ENCODE measurements around the gene WDR41.

Gene WDR41

DNA sequence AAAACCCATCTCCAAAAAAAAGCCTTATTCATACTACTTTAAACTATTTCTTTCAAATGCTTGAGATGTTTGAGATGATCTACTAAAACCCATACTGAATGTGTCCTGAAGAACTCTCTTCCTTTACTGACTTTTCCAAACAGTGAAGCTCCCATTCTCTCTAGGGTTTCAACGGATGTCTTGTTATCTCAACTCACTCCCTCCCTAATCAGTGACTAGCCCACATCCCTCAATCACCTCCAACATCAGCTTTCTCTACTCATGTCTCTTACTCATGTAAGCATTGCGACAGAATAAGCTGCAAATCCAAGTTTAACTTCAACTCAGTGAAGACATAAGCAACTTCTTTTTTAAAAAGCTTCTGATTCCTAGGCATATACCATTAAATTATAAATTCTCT, 42.1 kb downstream of the WDR41 start:
- Histone ChIP-seq H3K36me3 (ENCODE audit: control insufficient read depth in 1 of 2, insufficient read depth in 2 of 2, low read length in 2 of 2) (peaks cover 0 to 16% of the 10 kb centered on the region in 2 donors), H3K4me1 (ENCODE audit: control insufficient read depth in 1 of 2, insufficient read depth in 2 of 2, low read length in 2 of 2) (no peaks in the 10 kb centered on the region), H3K27me3 (ENCODE audit: control insufficient read depth in 1 of 2, insufficient read depth in 2 of 2, low read length in 2 of 2) (no peaks in the 10 kb centered on the region), H3K27ac (ENCODE audit: low read depth, low read length) (no peak overlapping the region), H3K9ac (ENCODE audit: low read depth in 1 of 2, low read length in 2 of 2) (no peak overlapping the region), H3K9me3 (ENCODE audit: control insufficient read depth in 1 of 2, low read length in 2 of 2) (no peaks in the 10 kb centered on the region), H3K4me3 (ENCODE audit: low read depth in 1 of 2, low read length in 2 of 2) (no peak overlapping the region)

DNA sequence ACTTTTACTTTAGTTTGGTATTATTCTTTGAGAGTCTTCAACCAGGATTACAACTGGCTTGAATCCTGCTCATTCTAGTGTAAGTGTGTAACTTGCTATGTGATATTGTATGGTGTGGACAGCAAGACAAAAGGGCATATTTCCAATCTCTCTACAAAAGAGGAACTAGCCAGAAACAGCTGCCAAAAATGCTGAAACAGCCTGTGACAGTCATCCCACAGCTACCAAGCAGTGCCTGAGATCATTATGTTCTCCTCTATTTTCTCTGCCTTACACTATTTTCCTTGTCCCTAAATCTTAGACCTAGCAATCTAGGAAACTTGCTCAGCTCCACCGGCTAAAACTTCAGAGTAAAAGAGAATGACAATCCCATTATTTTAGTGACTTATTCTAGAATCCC, 42.8 kb downstream of the WDR41 start:
- Histone ChIP-seq H3K4me3 (ENCODE audit: low read depth in 1 of 2, low read length in 2 of 2) (no peak overlapping the region), H3K27ac (ENCODE audit: low read depth, low read length) (no peak overlapping the region), H3K9me3 (ENCODE audit: control insufficient read depth in 1 of 2, low read length in 2 of 2) (no peaks in the 10 kb centered on the region), H3K9ac (ENCODE audit: low read depth in 1 of 2, low read length in 2 of 2) (no peak overlapping the region), H3K36me3 (ENCODE audit: control insufficient read depth in 1 of 2, insufficient read depth in 2 of 2, low read length in 2 of 2) (peaks cover 0 to 16% of the 10 kb centered on the region in 2 donors), H3K27me3 (ENCODE audit: control insufficient read depth in 1 of 2, insufficient read depth in 2 of 2, low read length in 2 of 2) (no peaks in the 10 kb centered on the region), H3K4me1 (ENCODE audit: control insufficient read depth in 1 of 2, insufficient read depth in 2 of 2, low read length in 2 of 2) (no peaks in the 10 kb centered on the region)

DNA sequence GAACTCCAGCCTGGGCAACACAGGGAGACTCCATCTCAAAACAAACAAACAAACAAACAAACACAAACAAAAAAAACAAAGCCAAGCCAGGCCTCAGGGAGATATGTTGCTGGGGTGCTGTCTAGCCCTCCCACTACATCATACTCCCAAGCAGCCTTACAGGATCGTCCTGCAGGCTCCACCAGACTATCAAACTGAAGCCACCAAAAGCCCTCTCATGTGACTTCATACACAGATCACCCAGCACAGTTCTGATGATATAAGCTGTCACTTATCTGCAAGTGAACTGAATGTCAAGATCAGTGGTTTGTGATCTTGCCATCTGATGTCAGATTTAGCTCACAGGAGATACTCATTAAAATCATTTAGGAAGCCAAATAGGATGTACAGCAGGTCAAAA, 43.3 kb downstream of the WDR41 start:
- H3K27ac ChIP-seq (ENCODE audit: low read depth, low read length) = no peak overlapping the region
- no peaks in the 10 kb centered on the region for H3K27me3 ChIP-seq (ENCODE audit: control insufficient read depth in 1 of 2, insufficient read depth in 2 of 2, low read length in 2 of 2)
- H3K4me1 ChIP-seq (ENCODE audit: control insufficient read depth in 1 of 2, insufficient read depth in 2 of 2, low read length in 2 of 2) = no peaks in the 10 kb centered on the region
- no peak overlapping the region for H3K9ac ChIP-seq (ENCODE audit: low read depth in 1 of 2, low read length in 2 of 2)
- no peak overlapping the region for H3K4me3 ChIP-seq (ENCODE audit: low read depth in 1 of 2, low read length in 2 of 2)
- H3K9me3 ChIP-seq (ENCODE audit: control insufficient read depth in 1 of 2, low read length in 2 of 2) = no peaks in the 10 kb centered on the region
- H3K36me3 ChIP-seq (ENCODE audit: control insufficient read depth in 1 of 2, insufficient read depth in 2 of 2, low read length in 2 of 2) = peaks cover 0 to 16% of the 10 kb centered on the region in 2 donors

DNA sequence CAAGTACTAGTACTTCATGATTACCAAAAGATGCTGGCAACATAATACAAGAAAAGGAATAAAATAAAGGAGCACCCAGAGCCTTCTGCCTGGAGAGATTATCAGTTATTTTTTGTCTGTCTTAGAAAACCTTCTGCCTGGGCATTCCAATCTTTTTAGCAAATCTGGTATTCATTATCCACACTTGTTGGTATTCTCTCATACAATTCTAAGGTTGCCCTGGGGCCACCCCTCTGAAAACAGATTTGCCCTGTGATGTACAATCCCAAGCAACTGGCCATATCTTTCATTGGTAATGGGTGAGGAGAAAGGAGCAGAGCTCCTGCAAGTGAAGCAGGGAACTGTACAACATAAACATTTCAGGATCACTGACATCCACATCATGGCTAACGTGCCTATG, 47.8 kb downstream of the WDR41 start:
- H3K9me3 ChIP-seq (ENCODE audit: control insufficient read depth in 1 of 2, low read length in 2 of 2) = no peaks in the 10 kb centered on the region
- no peak overlapping the region for H3K27ac ChIP-seq (ENCODE audit: low read depth, low read length)
- H3K27me3 ChIP-seq (ENCODE audit: control insufficient read depth in 1 of 2, insufficient read depth in 2 of 2, low read length in 2 of 2) = no peaks in the 10 kb centered on the region
- H3K4me3 ChIP-seq (ENCODE audit: low read depth in 1 of 2, low read length in 2 of 2) = no peak overlapping the region
- no peaks in the 10 kb centered on the region for H3K4me1 ChIP-seq (ENCODE audit: control insufficient read depth in 1 of 2, insufficient read depth in 2 of 2, low read length in 2 of 2)
- no peak overlapping the region for H3K9ac ChIP-seq (ENCODE audit: low read depth in 1 of 2, low read length in 2 of 2)
- peaks cover 0 to 21% of the 10 kb centered on the region in 2 donors for H3K36me3 ChIP-seq (ENCODE audit: control insufficient read depth in 1 of 2, insufficient read depth in 2 of 2, low read length in 2 of 2)

DNA sequence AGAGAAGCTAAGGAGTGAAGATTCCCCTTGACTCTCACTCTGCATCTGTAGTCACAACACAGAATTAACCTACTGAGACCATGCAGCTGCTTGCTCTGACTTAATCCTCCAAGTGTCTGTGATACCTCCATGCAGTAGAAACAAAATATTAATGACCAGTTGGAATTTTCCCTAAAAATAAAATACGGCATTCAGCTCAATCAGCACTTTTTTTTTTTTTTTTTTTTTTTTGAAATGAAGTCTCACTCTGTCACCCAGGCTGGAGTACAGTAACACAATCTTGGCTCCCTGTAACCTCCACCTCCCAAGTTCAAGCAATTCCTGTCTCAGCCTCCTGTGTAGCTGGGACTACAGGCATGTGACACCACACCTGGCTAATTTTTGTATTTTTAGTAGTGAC, 48.4 kb downstream of the WDR41 start:
- Histone ChIP-seq H3K4me3 (ENCODE audit: low read depth in 1 of 2, low read length in 2 of 2) (no peak overlapping the region), H3K9ac (ENCODE audit: low read depth in 1 of 2, low read length in 2 of 2) (no peak overlapping the region), H3K27ac (ENCODE audit: low read depth, low read length) (no peak overlapping the region), H3K27me3 (ENCODE audit: control insufficient read depth in 1 of 2, insufficient read depth in 2 of 2, low read length in 2 of 2) (no peaks in the 10 kb centered on the region), H3K36me3 (ENCODE audit: control insufficient read depth in 1 of 2, insufficient read depth in 2 of 2, low read length in 2 of 2) (peaks cover 0 to 17% of the 10 kb centered on the region in 2 donors), H3K4me1 (ENCODE audit: control insufficient read depth in 1 of 2, insufficient read depth in 2 of 2, low read length in 2 of 2) (no peaks in the 10 kb centered on the region), H3K9me3 (ENCODE audit: control insufficient read depth in 1 of 2, low read length in 2 of 2) (no peaks in the 10 kb centered on the region)

DNA sequence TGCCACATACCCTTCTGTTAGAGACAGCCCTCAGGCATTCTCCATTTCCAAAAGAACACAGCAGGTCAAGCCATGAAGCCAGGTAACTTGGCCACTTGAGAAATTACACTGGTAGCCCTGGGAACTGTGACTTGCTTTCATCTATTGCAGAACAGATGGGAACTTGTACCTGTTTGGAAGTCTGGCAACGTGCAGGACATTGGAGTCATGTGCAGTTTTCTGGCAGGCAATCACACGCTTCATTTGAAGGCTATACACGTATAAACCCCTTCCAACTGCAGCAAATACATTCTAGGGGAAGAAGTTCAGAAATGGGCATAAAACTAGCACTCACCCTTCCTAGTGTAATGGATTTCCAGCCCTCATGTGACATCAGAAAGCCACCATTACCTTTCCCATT, 54.0 kb downstream of the WDR41 start:
- H3K36me3 ChIP-seq (ENCODE audit: control insufficient read depth in 1 of 2, insufficient read depth in 2 of 2, low read length in 2 of 2) = peaks cover 2 to 38% of the 10 kb centered on the region in 2 donors

DNA sequence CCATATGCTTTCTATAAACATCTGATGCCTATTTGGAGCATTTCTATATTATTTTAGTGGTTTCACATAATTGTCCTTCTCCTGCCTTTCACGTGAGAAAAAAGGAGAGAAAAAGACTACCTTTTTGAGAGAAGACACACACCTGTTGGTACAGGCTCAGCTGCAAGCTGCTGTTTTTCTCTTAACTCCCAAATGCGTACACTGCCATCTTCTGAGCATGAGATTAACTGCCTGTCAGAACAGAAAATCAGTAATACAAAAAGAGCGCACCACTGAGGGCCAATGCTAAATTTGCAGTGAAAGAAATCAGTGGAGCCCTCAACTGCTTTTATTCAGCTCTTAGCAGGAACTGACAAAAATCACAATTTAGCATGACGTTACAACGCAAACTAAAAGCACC, 54.9 kb downstream of the WDR41 start:
- Histone ChIP-seq H3K36me3 (ENCODE audit: control insufficient read depth in 1 of 2, insufficient read depth in 2 of 2, low read length in 2 of 2) (peaks cover 7 to 40% of the 10 kb centered on the region in 2 donors), H3K27ac (ENCODE audit: low read depth, low read length) (no peak overlapping the region), H3K27me3 (ENCODE audit: control insufficient read depth in 1 of 2, insufficient read depth in 2 of 2, low read length in 2 of 2) (no peaks in the 10 kb centered on the region), H3K9ac (ENCODE audit: low read depth in 1 of 2, low read length in 2 of 2) (no peak overlapping the region), H3K4me1 (ENCODE audit: control insufficient read depth in 1 of 2, insufficient read depth in 2 of 2, low read length in 2 of 2) (no peaks in the 10 kb centered on the region), H3K9me3 (ENCODE audit: control insufficient read depth in 1 of 2, low read length in 2 of 2) (no peaks in the 10 kb centered on the region), H3K4me3 (ENCODE audit: low read depth in 1 of 2, low read length in 2 of 2) (no peak overlapping the region)

More for the DNA sequence above, 54.0 kb downstream of the WDR41 start:
- Histone ChIP-seq H3K9ac (ENCODE audit: low read depth in 1 of 2, low read length in 2 of 2) (no peak overlapping the region), H3K27me3 (ENCODE audit: control insufficient read depth in 1 of 2, insufficient read depth in 2 of 2, low read length in 2 of 2) (no peaks in the 10 kb centered on the region), H3K9me3 (ENCODE audit: control insufficient read depth in 1 of 2, low read length in 2 of 2) (no peaks in the 10 kb centered on the region), H3K4me1 (ENCODE audit: control insufficient read depth in 1 of 2, insufficient read depth in 2 of 2, low read length in 2 of 2) (no peaks in the 10 kb centered on the region), H3K27ac (ENCODE audit: low read depth, low read length) (no peak overlapping the region), H3K4me3 (ENCODE audit: low read depth in 1 of 2, low read length in 2 of 2) (no peak overlapping the region)

DNA sequence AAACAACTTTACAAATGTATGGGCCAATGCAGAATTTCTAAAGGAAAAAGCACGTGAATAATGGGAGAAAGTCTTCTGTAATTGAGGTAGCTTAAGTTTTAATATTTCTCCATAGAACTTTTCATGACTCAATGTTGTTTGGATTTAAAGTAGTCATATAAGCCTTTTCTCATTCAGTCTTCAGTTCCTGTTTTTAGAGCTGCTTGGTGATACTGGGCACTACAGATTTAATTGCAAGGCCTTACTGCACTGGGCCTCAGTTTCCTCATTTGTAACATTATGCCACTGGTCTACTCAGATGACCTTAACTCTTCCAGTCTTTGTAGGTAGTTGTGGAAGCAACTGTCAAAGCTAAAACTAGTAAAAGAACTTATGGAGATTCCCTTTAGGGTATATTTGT, 60.4 kb downstream of the WDR41 start:
- Histone ChIP-seq H3K4me3 (ENCODE audit: low read depth in 1 of 2, low read length in 2 of 2) (no peak overlapping the region), H3K9ac (ENCODE audit: low read depth in 1 of 2, low read length in 2 of 2) (no peak overlapping the region), H3K9me3 (ENCODE audit: control insufficient read depth in 1 of 2, low read length in 2 of 2) (no peaks in the 10 kb centered on the region), H3K36me3 (ENCODE audit: control insufficient read depth in 1 of 2, insufficient read depth in 2 of 2, low read length in 2 of 2) (peaks cover 19 to 33% of the 10 kb centered on the region in 2 donors), H3K4me1 (ENCODE audit: control insufficient read depth in 1 of 2, insufficient read depth in 2 of 2, low read length in 2 of 2) (no peaks in the 10 kb centered on the region), H3K27me3 (ENCODE audit: control insufficient read depth in 1 of 2, insufficient read depth in 2 of 2, low read length in 2 of 2) (no peaks in the 10 kb centered on the region), H3K27ac (ENCODE audit: low read depth, low read length) (no peak overlapping the region)

DNA sequence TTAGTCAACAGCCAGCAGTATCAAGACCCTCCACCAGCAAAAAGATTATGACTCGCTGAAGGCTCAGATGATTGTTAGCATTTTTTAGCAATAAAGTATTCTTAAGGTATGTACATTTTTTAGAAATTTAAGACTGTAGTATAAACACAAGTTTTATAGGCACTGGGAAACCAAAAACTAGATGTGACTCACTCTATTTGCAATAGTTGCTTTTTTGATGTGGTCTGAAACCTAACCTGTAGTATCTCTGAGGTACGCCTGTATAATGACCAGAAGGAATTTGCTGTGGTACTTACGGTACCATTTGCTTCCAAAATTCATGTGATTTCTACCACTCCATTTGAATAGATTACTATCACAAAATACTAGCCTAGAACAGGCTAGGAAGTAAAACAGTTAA, 60.8 kb downstream of the WDR41 start:
- H3K27me3 ChIP-seq (ENCODE audit: control insufficient read depth in 1 of 2, insufficient read depth in 2 of 2, low read length in 2 of 2) = no peaks in the 10 kb centered on the region
- no peak overlapping the region for H3K4me3 ChIP-seq (ENCODE audit: low read depth in 1 of 2, low read length in 2 of 2)
- peaks cover 19 to 36% of the 10 kb centered on the region in 2 donors for H3K36me3 ChIP-seq (ENCODE audit: control insufficient read depth in 1 of 2, insufficient read depth in 2 of 2, low read length in 2 of 2)
- no peak overlapping the region for H3K9ac ChIP-seq (ENCODE audit: low read depth in 1 of 2, low read length in 2 of 2)
- H3K9me3 ChIP-seq (ENCODE audit: control insufficient read depth in 1 of 2, low read length in 2 of 2) = no peaks in the 10 kb centered on the region
- H3K27ac ChIP-seq (ENCODE audit: low read depth, low read length) = no peak overlapping the region
- no peaks in the 10 kb centered on the region for H3K4me1 ChIP-seq (ENCODE audit: control insufficient read depth in 1 of 2, insufficient read depth in 2 of 2, low read length in 2 of 2)

DNA sequence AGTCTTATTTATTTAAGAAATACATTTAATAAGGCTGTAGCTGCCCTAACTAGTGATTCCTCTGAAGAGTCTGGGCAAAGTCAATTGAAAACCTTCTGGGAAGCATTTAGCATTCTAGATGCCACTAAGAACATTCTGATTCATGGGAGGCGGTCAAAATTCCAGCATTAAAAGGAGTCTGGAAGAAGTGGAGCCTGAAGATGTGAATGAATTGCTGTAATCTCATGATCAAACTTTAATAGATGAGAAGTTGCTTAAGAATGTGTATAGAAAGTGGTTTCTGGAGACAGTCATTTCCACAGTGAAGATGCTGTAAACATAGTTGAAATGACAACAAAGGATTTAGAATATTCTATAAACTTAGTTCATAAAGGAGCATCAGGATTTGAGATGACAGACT, 61.4 kb downstream of the WDR41 start:
- Histone ChIP-seq H3K4me3 (ENCODE audit: low read depth in 1 of 2, low read length in 2 of 2) (no peak overlapping the region), H3K9ac (ENCODE audit: low read depth in 1 of 2, low read length in 2 of 2) (no peak overlapping the region), H3K36me3 (ENCODE audit: control insufficient read depth in 1 of 2, insufficient read depth in 2 of 2, low read length in 2 of 2) (peaks cover 19 to 32% of the 10 kb centered on the region in 2 donors), H3K9me3 (ENCODE audit: control insufficient read depth in 1 of 2, low read length in 2 of 2) (no peaks in the 10 kb centered on the region), H3K27ac (ENCODE audit: low read depth, low read length) (no peak overlapping the region), H3K4me1 (ENCODE audit: control insufficient read depth in 1 of 2, insufficient read depth in 2 of 2, low read length in 2 of 2) (no peaks in the 10 kb centered on the region), H3K27me3 (ENCODE audit: control insufficient read depth in 1 of 2, insufficient read depth in 2 of 2, low read length in 2 of 2) (no peaks in the 10 kb centered on the region)

DNA sequence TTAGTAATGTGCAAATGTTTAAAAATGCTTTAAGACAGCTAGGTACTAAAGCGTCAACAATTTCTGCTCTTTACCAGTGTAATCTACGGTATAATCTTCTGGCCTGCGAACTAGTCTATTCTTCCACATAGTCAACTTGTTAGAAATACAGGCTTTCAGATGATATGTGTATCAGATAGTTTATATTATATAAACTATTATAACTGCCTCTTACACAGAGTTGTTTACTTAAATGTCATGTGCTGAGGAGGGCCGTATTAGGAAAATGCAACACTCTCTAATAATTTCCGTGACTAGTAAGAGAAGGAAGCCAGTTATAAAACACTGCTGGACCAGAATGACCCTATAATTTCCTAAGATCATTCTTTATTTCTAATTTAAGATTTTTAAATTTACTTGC, 63.6 kb downstream of the WDR41 start:
- Histone ChIP-seq H3K27ac (ENCODE audit: low read depth, low read length) (no peak overlapping the region), H3K4me1 (ENCODE audit: control insufficient read depth in 1 of 2, insufficient read depth in 2 of 2, low read length in 2 of 2) (no peaks in the 10 kb centered on the region), H3K9me3 (ENCODE audit: control insufficient read depth in 1 of 2, low read length in 2 of 2) (no peaks in the 10 kb centered on the region), H3K9ac (ENCODE audit: low read depth in 1 of 2, low read length in 2 of 2) (no peak overlapping the region), H3K36me3 (ENCODE audit: control insufficient read depth in 1 of 2, insufficient read depth in 2 of 2, low read length in 2 of 2) (peaks cover 19 to 28% of the 10 kb centered on the region in 2 donors), H3K27me3 (ENCODE audit: control insufficient read depth in 1 of 2, insufficient read depth in 2 of 2, low read length in 2 of 2) (no peaks in the 10 kb centered on the region), H3K4me3 (ENCODE audit: low read depth in 1 of 2, low read length in 2 of 2) (no peak overlapping the region)

All from duodenal mucosa (tissue), 2 donors.